ENCODE measurements around the gene AP4E1.

Gene AP4E1

GRCh38 chr15:51053571-51053970 lies 145.1 kb downstream of the AP4E1 start:
- H3K27me3 ChIP-seq = no peaks in the 10 kb centered on the region; the same call in 1 of the 2 replicates
- H3K4me3 ChIP-seq = no peak overlapping the region
- no peak overlapping the region for H3K4me2 ChIP-seq
- H3K9ac ChIP-seq = no peak overlapping the region
- no peaks in the 10 kb centered on the region for H3K36me3 ChIP-seq
- H3K4me1 ChIP-seq = peaks cover 7% of the 10 kb centered on the region
- H4K20me1 ChIP-seq = no peaks in the 10 kb centered on the region
- H3K9me3 ChIP-seq = no peaks in the 10 kb centered on the region
- H3K27ac ChIP-seq = no peak overlapping the region
- TF ChIP-seq Cebpa-rat (IDR thresholded peaks at IDR 0.05) = no peak

- H3K9me3 ChIP-seq = no peaks in the 10 kb centered on the region
- no peaks in the 10 kb centered on the region for H3K36me3 ChIP-seq
- no peaks in the 10 kb centered on the region for H4K20me1 ChIP-seq
- H3K9ac ChIP-seq = no peak overlapping the region
- TF ChIP-seq Cebpa-rat (IDR thresholded peaks at IDR 0.05) = no peak
- no peaks in the 10 kb centered on the region; the same call in 1 of the 2 replicates for H3K27me3 ChIP-seq
- H3K4me1 ChIP-seq = peaks cover 7% of the 10 kb centered on the region
- H3K4me2 ChIP-seq = no peak overlapping the region
- H3K4me3 ChIP-seq = no peak overlapping the region
- no peak overlapping the region for H3K27ac ChIP-seq
These were observed 146.1 kb downstream of the AP4E1 start for GRCh38 chr15:51054535-51054934.

Measured in BLaER1 (cell line).